ENCODE results near the gene DIP2B.

DNA sequence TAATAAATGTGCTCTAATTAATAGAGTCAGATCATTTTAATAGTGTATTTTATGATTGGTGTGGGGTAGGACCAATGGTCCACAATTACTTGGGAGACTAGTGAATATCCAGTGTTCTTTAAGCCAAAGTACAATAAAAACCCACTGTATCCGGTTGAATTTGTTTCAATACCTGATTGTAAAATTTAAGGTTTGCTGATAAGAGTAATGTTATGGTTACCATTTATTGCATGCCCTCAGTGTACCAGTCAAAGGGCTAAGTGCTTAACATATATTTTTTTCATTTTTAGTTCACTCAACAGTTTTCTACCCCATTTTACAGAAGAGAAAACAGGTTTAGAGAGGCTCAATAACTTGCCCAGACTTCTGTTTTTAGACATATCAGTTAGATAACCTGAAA, 161.2 kb downstream of the DIP2B start:
- no peak for TF ChIP-seq CTCF (IDR thresholded peaks at IDR 0.05)
- TF ChIP-seq POLR2AphosphoS5 (IDR thresholded peaks at IDR 0.05) = no peak

Data from suprapubic skin (tissue), 3 donors.